ENCODE results near the gene CD74.
A peak's percentile ranks its signal among the peaks of the same experiment; 100 is the strongest.

CD74 gene

GRCh38 chr5:150357326-150358260, 55.1 kb downstream of the CD74 start, which contains the start of gene TCOF1:
TSS of gene TCOF1 (plus strand) at chr5:150357697. CDS start at chr5:150357747, 50 bp downstream.
- peak; percentile 99 for DNase-seq

- DNase-seq, result no peak
These were observed 56.0 kb downstream of the CD74 start for GRCh38 chr5:150356575-150357294.

GRCh38 chr5:150355791-150356190, 56.9 kb downstream of the CD74 start:
- DNase-seq, result no peak

GRCh38 chr5:150353032-150353675, 59.6 kb downstream of the CD74 start:
- DNase-seq, result no peak

- no peak for DNase-seq
These were observed 60.3 kb downstream of the CD74 start for GRCh38 chr5:150352244-150353031.

Measured in RPMI8226 (cell line).